GM19023 (cell line): ENCODE measurements around the gene FAM47C.
"Not testable (repeated sequence)": the region's sequence is repeated elsewhere in the genome, so short reads cannot be mapped to it uniquely, and the experiment has no call there.

Experiments
- ATAC-seq: cut with Tn5 transposase; IDR thresholded peaks from one replicate; pipeline ENCODE4 v1.9.1; 2021; ENCODE audit warnings: mild to moderate bottlenecking, moderate library complexity; ENCODE audit not compliant: unreplicated experiment

Gene FAM47C

GRCh38 chrX:37008182-37008581, at the start of gene FAM47C:
TSS of gene FAM47C (plus strand) at chrX:37008366. CDS start at chrX:37008411, 45 bp downstream.
- ATAC-seq: not testable (repeated sequence)

- ATAC-seq: no peak
Measured at GRCh38 chrX:36961590-36961989, 46.6 kb upstream of the FAM47C start.

GRCh38 chrX:36963069-36963808, 44.9 kb upstream of the FAM47C start:
- no peak for ATAC-seq

GRCh38 chrX:36963852-36964251, 44.3 kb upstream of the FAM47C start:
- ATAC-seq: no peak

GRCh38 chrX:36973575-36973974, 34.6 kb upstream of the FAM47C start:
- ATAC-seq: no peak

- no peak for ATAC-seq
Measured at GRCh38 chrX:36974911-36975310, 33.3 kb upstream of the FAM47C start.

- ATAC-seq: no peak
Measured at GRCh38 chrX:36978886-36979285, 29.3 kb upstream of the FAM47C start.

- ATAC-seq: no peak
Measured at GRCh38 chrX:36983831-36984230, 24.3 kb upstream of the FAM47C start.

GRCh38 chrX:36985416-36986209, 22.6 kb upstream of the FAM47C start:
- not testable (repeated sequence) for ATAC-seq

GRCh38 chrX:36986231-36986630, 21.9 kb upstream of the FAM47C start:
- ATAC-seq: no peak

- not testable (repeated sequence) for ATAC-seq
Measured at GRCh38 chrX:36987212-36987611, 21.0 kb upstream of the FAM47C start.

GRCh38 chrX:37000140-37000539, 8.0 kb upstream of the FAM47C start:
- ATAC-seq: no peak

- ATAC-seq: no peak
Measured at GRCh38 chrX:37010496-37010895, 2.3 kb downstream of the FAM47C start.

GRCh38 chrX:37034260-37034659, 26.1 kb downstream of the FAM47C start:
- ATAC-seq: not testable (repeated sequence)

- ATAC-seq: not testable (repeated sequence)
Measured at GRCh38 chrX:37036674-37037220, 28.6 kb downstream of the FAM47C start.

- not testable (repeated sequence) for ATAC-seq
Measured at GRCh38 chrX:37038814-37039213, 30.6 kb downstream of the FAM47C start.

GRCh38 chrX:37042956-37043885, 35.1 kb downstream of the FAM47C start:
- ATAC-seq: not testable (repeated sequence)

- no peak for ATAC-seq
Measured at GRCh38 chrX:37047776-37048175, 39.6 kb downstream of the FAM47C start.

- ATAC-seq: not testable (repeated sequence)
Measured at GRCh38 chrX:37057572-37057971, 49.4 kb downstream of the FAM47C start.

GRCh38 chrX:37060999-37061398, 52.8 kb downstream of the FAM47C start:
- peak; percentile 78 for ATAC-seq
